ENCODE results near the gene LGALS9. TPM values are rescaled to one million over a fixed set of nuclear protein-coding genes. Genes with fewer than 3 reads are reported as not detected.

LGALS9 gene
- polyA plus RNA-seq, 1 experiment = 2.4 TPM

DNA sequence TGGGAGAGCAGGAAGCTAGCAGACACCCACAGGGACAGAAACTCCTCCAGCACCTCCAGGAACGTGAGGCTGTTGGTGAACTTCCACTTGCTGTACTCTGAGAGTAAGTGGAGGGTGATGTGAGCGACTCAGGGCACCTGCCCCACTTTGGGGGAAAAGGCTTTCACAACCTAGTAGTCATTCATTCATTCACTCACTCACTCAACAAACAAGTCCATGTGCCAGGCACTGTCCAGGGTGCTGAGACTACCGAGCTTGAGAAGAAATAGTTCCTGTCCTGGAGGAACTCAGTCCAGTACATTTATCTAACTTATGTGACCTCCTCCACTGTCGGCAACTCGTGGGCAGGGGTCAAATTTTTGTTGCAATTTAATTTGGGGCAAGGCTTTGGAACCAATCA is 26.6 kb downstream of the LGALS9 start:
- TF ChIP-seq, protein P1, sequence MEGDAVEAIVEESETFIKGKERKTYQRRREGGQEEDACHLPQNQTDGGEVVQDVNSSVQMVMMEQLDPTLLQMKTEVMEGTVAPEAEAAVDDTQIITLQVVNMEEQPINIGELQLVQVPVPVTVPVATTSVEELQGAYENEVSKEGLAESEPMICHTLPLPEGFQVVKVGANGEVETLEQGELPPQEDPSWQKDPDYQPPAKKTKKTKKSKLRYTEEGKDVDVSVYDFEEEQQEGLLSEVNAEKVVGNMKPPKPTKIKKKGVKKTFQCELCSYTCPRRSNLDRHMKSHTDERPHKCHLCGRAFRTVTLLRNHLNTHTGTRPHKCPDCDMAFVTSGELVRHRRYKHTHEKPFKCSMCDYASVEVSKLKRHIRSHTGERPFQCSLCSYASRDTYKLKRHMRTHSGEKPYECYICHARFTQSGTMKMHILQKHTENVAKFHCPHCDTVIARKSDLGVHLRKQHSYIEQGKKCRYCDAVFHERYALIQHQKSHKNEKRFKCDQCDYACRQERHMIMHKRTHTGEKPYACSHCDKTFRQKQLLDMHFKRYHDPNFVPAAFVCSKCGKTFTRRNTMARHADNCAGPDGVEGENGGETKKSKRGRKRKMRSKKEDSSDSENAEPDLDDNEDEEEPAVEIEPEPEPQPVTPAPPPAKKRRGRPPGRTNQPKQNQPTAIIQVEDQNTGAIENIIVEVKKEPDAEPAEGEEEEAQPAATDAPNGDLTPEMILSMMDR (IDR thresholded peaks at IDR 0.05; ENCODE audit: insufficient read depth, low read depth, low read length) = no peak
- H3K4me3 ChIP-seq (ENCODE audit: low read depth, low read length) = no peak overlapping the region
- DNase-seq (ENCODE audit: low read depth) = no peak
- CTCF ChIA-PET = interaction anchor here (4.4 to 14.4 kb wide), 3 partner anchors 50 to 223 kb away, joined by 36 to 415 read pairs (median 98); no protein-coding TSS in a partner anchor
- no peaks in the 10 kb centered on the region for H3K36me3 ChIP-seq (ENCODE audit: control insufficient read depth, insufficient read depth, low read length)
- POLR2A ChIA-PET = no interaction called here
- no peaks in the 10 kb centered on the region for H3K27me3 ChIP-seq (ENCODE audit: control insufficient read depth, insufficient read depth, low read length)

DNA sequence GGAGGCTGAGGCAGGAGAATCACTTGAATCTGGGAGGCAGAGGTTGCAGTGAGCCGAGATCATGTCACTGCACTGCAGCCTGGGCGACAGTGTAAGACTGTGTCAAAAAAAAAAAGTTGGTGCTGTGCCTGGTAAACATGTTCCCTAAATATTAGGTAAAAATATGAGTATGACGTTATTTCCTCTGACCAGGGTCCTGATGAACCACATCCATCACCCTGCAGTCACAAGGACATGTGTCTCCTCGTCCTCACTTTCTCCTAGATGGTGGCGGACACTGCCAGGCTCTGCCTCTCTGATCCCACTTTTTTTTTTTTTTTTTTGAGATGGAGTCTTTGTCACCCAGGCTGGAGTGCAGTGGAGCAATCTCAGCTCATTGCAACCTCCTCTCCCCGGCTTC is 28.7 kb downstream of the LGALS9 start:
- Histone ChIP-seq H3K27me3 (ENCODE audit: control insufficient read depth, insufficient read depth, low read length) (no peaks in the 10 kb centered on the region), H3K36me3 (ENCODE audit: control insufficient read depth, insufficient read depth, low read length) (no peaks in the 10 kb centered on the region), H3K4me3 (ENCODE audit: low read depth, low read length) (no peak overlapping the region)
- no peak for DNase-seq (ENCODE audit: low read depth)
- TF ChIP-seq, protein P1 (IDR thresholded peaks at IDR 0.05; ENCODE audit: insufficient read depth, low read depth, low read length) = no peak
- CTCF ChIA-PET = interaction anchor here (1.5 to 1.6 kb wide), 2 partner anchors 98 to 100 kb away, joined by 4 to 5 read pairs; no protein-coding TSS in a partner anchor
- POLR2A ChIA-PET = no interaction called here

DNA sequence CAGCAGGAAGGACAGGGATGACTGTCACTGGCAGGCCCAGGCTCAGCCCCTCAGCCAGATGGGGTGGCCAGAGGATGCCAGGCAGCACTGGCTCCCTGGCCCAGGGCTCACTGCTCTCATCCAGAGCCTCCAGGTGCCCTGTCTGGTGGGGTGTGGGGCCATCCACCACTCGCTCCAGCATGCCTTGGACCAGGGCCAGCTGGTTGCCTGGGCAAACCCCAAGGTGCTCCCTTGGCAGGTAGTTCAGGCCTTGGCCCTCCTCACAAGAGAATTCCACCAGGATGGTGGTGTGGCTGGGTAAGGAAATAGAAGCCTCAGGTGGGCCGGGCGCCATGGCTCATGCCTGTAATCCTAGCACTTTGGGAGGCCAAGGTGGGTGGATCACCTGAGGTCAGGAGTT is 29.4 kb downstream of the LGALS9 start:
- Histone ChIP-seq H3K4me3 (ENCODE audit: low read depth, low read length) (no peak overlapping the region), H3K36me3 (ENCODE audit: control insufficient read depth, insufficient read depth, low read length) (no peaks in the 10 kb centered on the region), H3K27me3 (ENCODE audit: control insufficient read depth, insufficient read depth, low read length) (no peaks in the 10 kb centered on the region)
- TF ChIP-seq, protein P1 (IDR thresholded peaks at IDR 0.05; ENCODE audit: insufficient read depth, low read depth, low read length) = no peak
- CTCF ChIA-PET = interaction anchor here (1.5 to 1.6 kb wide), 2 partner anchors 97 to 100 kb away, joined by 4 to 5 read pairs; no protein-coding TSS in a partner anchor
- DNase-seq (ENCODE audit: low read depth) = no peak
- POLR2A ChIA-PET = no interaction called here

DNA sequence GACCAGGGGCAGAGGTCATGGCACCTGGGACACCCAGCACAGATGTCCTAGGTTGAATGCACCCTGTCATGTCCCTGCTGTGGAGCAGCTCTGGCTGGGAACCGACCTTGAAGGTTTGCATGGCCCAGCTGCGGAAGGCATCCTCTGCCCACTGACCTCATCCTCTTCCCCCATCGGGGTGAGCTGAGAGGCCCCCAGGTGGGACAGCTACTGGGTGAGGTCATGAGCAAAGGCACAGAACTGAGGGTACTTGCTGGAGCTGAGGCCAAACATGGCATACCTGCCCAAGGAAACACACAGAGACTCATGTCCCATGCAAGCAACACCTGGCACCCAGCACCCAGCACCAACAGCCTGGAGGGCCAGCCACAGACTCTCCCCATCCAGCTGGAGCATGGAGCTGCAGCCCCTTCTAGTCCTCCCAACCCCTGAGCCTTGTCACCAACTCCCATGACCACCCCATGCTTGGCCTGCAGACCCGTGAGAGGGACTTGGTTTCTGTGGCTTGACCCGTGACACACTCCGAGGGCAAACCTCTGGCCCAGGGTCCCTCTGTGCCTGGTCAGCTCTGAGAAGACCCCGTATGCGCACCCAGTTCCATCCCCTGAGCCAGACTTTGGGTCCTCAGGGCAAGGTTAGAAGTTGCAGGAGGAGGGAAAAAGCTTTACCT is 33.1 kb downstream of the LGALS9 start:
- ChIA-PET CTCF (interaction anchor here (0.9 to 2.5 kb wide), 3 partner anchors 9 to 54 kb away, joined by 3 to 17 read pairs (median 10); no protein-coding TSS in a partner anchor), POLR2A (no interaction called here)
- Histone ChIP-seq H3K36me3 (ENCODE audit: control insufficient read depth, insufficient read depth, low read length) (no peaks in the 10 kb centered on the region), H3K27me3 (ENCODE audit: control insufficient read depth, insufficient read depth, low read length) (no peaks in the 10 kb centered on the region), H3K4me3 (ENCODE audit: low read depth, low read length) (no peak overlapping the region)
- TF ChIP-seq, protein P1 (IDR thresholded peaks at IDR 0.05; ENCODE audit: insufficient read depth, low read depth, low read length) = no peak
- no peak for DNase-seq (ENCODE audit: low read depth)

DNA sequence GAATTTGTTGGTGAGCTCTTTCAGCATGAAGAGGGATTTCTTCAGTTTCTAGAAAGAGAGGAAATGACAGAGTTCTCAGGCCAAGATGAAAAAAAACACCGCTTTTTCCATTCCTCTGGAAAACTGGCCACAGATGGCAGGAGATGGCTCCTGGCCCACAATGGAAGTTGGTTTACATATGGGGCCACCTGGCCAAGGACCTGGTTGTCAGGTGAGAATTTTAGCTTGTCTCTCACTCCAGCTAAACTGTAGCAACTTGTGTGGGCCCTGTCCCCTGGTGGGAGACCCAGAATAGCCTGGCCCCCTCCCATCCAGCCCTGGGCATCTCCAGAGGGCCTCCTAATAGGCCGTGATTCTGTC is 33.6 kb downstream of the LGALS9 start:
- CTCF ChIA-PET = interaction anchor here (0.6 to 2.3 kb wide), 3 partner anchors 10 to 94 kb away, joined by 3 to 17 read pairs (median 3); no protein-coding TSS in a partner anchor

More for the DNA sequence above, 33.6 kb downstream of the LGALS9 start:
- no peaks in the 10 kb centered on the region for H3K27me3 ChIP-seq (ENCODE audit: control insufficient read depth, insufficient read depth, low read length)
- H3K4me3 ChIP-seq (ENCODE audit: low read depth, low read length) = no peak overlapping the region
- DNase-seq (ENCODE audit: low read depth) = no peak
- POLR2A ChIA-PET = no interaction called here
- H3K36me3 ChIP-seq (ENCODE audit: control insufficient read depth, insufficient read depth, low read length) = no peaks in the 10 kb centered on the region
- TF ChIP-seq, protein P1 (IDR thresholded peaks at IDR 0.05; ENCODE audit: insufficient read depth, low read depth, low read length) = no peak
